HepG2 (cell line): ENCODE results near the gene PGM3. TPM values are rescaled to one million over a fixed set of nuclear protein-coding genes. Genes with fewer than 3 reads are reported as not detected.

ENCODE experiments used
- ATAC-seq: fragments of 200-7000 bp; cut with Tn5 transposase; 3 replicates; pipeline ENCODE4 v1.9.1; 2020; ENCODE audit warnings: mild to moderate bottlenecking, moderate library complexity
- BruUV-seq: library from RNA; stranded (reverse); fragments of 400-500 nt; replicated peaks from 2 replicates; lab custom pipeline; 2021; lab: Mats Ljungman, UMichigan
- CTCF ChIA-PET: fragments of 300-600 bp; formaldehyde crosslinking; extraction: SDS; loops from one replicate; lab custom pipeline; 2021; ENCODE audit warnings: low total read pairs, inconsistent platforms, low intra/inter-chr PET ratio; lab: Yijun Ruan, JAX
- POLR2A ChIA-PET: fragments of 350-600 bp; sonication (Branson Sonifier 250); formaldehyde crosslinking; loops from one replicate; lab custom pipeline; 2020; ENCODE audit warnings: antibody characterized with exemption, inconsistent platforms; lab: Yijun Ruan, JAX
- DNase-seq: peaks from one replicate; pipeline ENCODE4 v3.0.0-alpha.2; 2015; ENCODE audit warnings: low spot score
- FAIRE-seq: peaks from 3 replicates; lab custom pipeline; 2011; peaks lifted over from hg19 to GRCh38; lab: Jason Lieb, UNC
- H2AFZ ChIP-seq: one replicate; pipeline ENCODE4 v1.6.1; 2011; ENCODE audit warnings: low read length, inconsistent platforms
- H3K27ac ChIP-seq: fragments of 300-600 bp; 3 replicates; pipeline ENCODE4 v1.8.0; 2011; ENCODE audit warnings: mixed run types, mild to moderate bottlenecking, mixed read lengths, low read length, inconsistent platforms; ENCODE audit not compliant: insufficient read depth; ENCODE audit errors: extremely low read length
- H3K27me3 ChIP-seq, 2 experiments: fragments of 200-600 bp in 1 of 2; 2 replicates in 1 of 2; 3 replicates in 1 of 2; pipeline versions ENCODE4 v1.6.0 to v1.8.0; 2011; ENCODE audit warnings: low read length in 2 of 2, mild to moderate bottlenecking in 2 of 2, moderate library complexity in 2 of 2, inconsistent platforms in 1 of 2; ENCODE audit not compliant: insufficient read depth in 2 of 2, control insufficient read depth in 1 of 2
- H3K36me3 ChIP-seq, 2 experiments: fragments of 200-600 bp in 1 of 2; replicated peaks in 1 of 2; 2 replicates in 1 of 2; 3 replicates in 1 of 2; pipeline versions ENCODE4 v1.5.1 to v1.8.0; 2011; ENCODE audit warnings: low read length in 2 of 2, inconsistent platforms in 1 of 2; ENCODE audit not compliant: insufficient read depth in 2 of 2, control insufficient read depth in 1 of 2
- H3K4me1 ChIP-seq: 2 replicates; pipeline ENCODE4 v1.5.1; 2012; ENCODE audit warnings: low read length, inconsistent platforms; ENCODE audit not compliant: insufficient read depth
- H3K4me2 ChIP-seq: 2 replicates; pipeline ENCODE4 v1.6.0; 2011; ENCODE audit warnings: low read depth, low read length, inconsistent platforms
- H3K4me3 ChIP-seq, 3 experiments: fragments of 200-600 bp in 1 of 3; sonication (generic), shearing (Covaris generic) in 1 of 3; replicated peaks in 1 of 3; 2 replicates each; pipeline ENCODE4 v1.5.1; 2011 to 2016; ENCODE audit warnings: low read length in 3 of 3, inconsistent platforms in 2 of 3, low read depth in 2 of 3, mild to moderate bottlenecking in 2 of 3, control low read depth in 1 of 3, mixed read lengths in 1 of 3; ENCODE audit not compliant: insufficient read depth in 1 of 3
- H3K79me2 ChIP-seq: one replicate; pipeline ENCODE4 v1.6.1; 2011; ENCODE audit warnings: low read length, inconsistent platforms; ENCODE audit not compliant: insufficient read depth
- H3K9ac ChIP-seq: 2 replicates; pipeline ENCODE4 v1.6.0; 2011; ENCODE audit warnings: mild to moderate bottlenecking, low read depth, low read length, inconsistent platforms; ENCODE audit not compliant: insufficient read depth
- H3K9me3 ChIP-seq: 2 replicates; pipeline ENCODE4 v1.5.1; 2012; ENCODE audit warnings: mild to moderate bottlenecking, low read length
- H4K20me1 ChIP-seq: 2 replicates; pipeline ENCODE4 v1.6.0; 2011; ENCODE audit warnings: inconsistent platforms, mild to moderate bottlenecking, low read length, moderate library complexity; ENCODE audit not compliant: insufficient read depth
- ATF7-NPFF ChIP-seq: sonication (generic); formaldehyde crosslinking; IDR thresholded peaks from 2 replicates; pipeline ENCODE4 v1.8.1; 2023; ENCODE audit warnings: mild to moderate bottlenecking, low read depth, missing genetic modification reagents, moderate library complexity
- FOXP1 ChIP-seq, 2 experiments: fragments of 450-650 bp in 1 of 2; IDR thresholded peaks; 2 replicates each; pipeline ENCODE4 v1.6.1; 2017 to 2018; ENCODE audit warnings: antibody characterized with exemption in 1 of 2
- HDAC1 ChIP-seq: sonication (generic); formaldehyde crosslinking; IDR thresholded peaks from 2 replicates; pipeline ENCODE4 v1.5.1; 2020; ENCODE audit warnings: mild to moderate bottlenecking, missing genetic modification reagents
- HNRNPUL1 ChIP-seq: fragments of 200-400 bp; formaldehyde crosslinking; IDR thresholded peaks from 2 replicates; pipeline ENCODE4 v1.6.1; 2017; ENCODE audit warnings: low read depth, mild to moderate bottlenecking, low read length, moderate library complexity
- NPAS2 ChIP-seq: sonication (generic); formaldehyde crosslinking; IDR thresholded peaks from 2 replicates; pipeline ENCODE4 v1.8.0; 2022; ENCODE audit warnings: mild to moderate bottlenecking, missing genetic modification reagents, borderline replicate concordance
- NR0B2 ChIP-seq: sonication (generic); formaldehyde crosslinking; IDR thresholded peaks from 2 replicates; pipeline ENCODE4 v1.4.0; 2020; ENCODE audit warnings: mild to moderate bottlenecking, missing genetic modification reagents
- REL ChIP-seq: sonication (generic); formaldehyde crosslinking; conservative IDR thresholded peaks from 2 replicates; pipeline ENCODE4 v1.8.0; 2022; ENCODE audit warnings: mild to moderate bottlenecking, missing genetic modification reagents, moderate library complexity
- ZNF510 ChIP-seq: sonication (generic); formaldehyde crosslinking; IDR thresholded peaks from 2 replicates; pipeline ENCODE4 v1.4.0; 2020; ENCODE audit warnings: low read depth, mild to moderate bottlenecking, missing genetic modification reagents
- ZNF547 ChIP-seq: sonication (generic); formaldehyde crosslinking; IDR thresholded peaks from 2 replicates; pipeline ENCODE4 v1.5.1; 2020; ENCODE audit warnings: mild to moderate bottlenecking, missing genetic modification reagents
- ZNF615 ChIP-seq: sonication (generic); formaldehyde crosslinking; IDR thresholded peaks from 2 replicates; pipeline ENCODE4 v1.5.0; 2020; ENCODE audit warnings: mild to moderate bottlenecking, missing genetic modification reagents, borderline replicate concordance
- ZSCAN30 ChIP-seq: sonication (generic); formaldehyde crosslinking; IDR thresholded peaks from 2 replicates; pipeline ENCODE4 v1.5.0; 2020; ENCODE audit warnings: mild to moderate bottlenecking, missing genetic modification reagents
- ZSCAN9 ChIP-seq: IDR thresholded peaks from 2 replicates; pipeline ENCODE4 v1.6.1; 2016; ENCODE audit warnings: borderline replicate concordance
- in situ Hi-C: cut with HindIII; loops from 2 replicates; pipeline ENCODE4 v1.10.0; 2017; ENCODE audit warnings: low pct_unique_long_range_greater_than_20kb; ENCODE audit not compliant: extremely low pct_ligation_motif_present
- intact Hi-C: fragments of 100-400 bp; cut with micrococcal nuclease; formaldehyde crosslinking; loops from one replicate; pipeline ENCODE4 v1.10.0; 2022; ENCODE audit not compliant: unreplicated experiment
- polyA plus RNA-seq, 8 experiments: library from polyadenylated mRNA; depleted of rRNA in 3 of 8; stranded (reverse) in 7 of 8; unstranded in 1 of 8; fragments of >200 nt; fragmentation: Illumina TruSeq in 4 of 8; extraction: Trizol in 4 of 8; gene quantifications; 2 replicates each; pipeline versions ENCODE4 v1.2.1 to v1.2.3, GENCODE V29; 2011 to 2016; ENCODE audit warnings: low read depth in 4 of 8, missing spikeins in 1 of 8, mixed read lengths in 1 of 8; ENCODE audit not compliant: insufficient read depth in 1 of 8
- total RNA-seq, 5 experiments: library from RNA; depleted of rRNA; stranded (reverse); fragments of >200 nt; fragmentation: Illumina TruSeq; extraction: Trizol; gene quantifications; 2 replicates each; pipeline ENCODE4 v1.2.3, GENCODE V29; 2016; ENCODE audit warnings: low read depth in 1 of 5

The PGM3 gene
- total and polyA plus RNA-seq, 2 of the 13 experiments (the other 11 are each of a cell fraction or from before 2014, with no cell fraction given), result 72.5 to 163 TPM

- TF ChIP-seq ZNF547 (no peak), HNRNPUL1 (no peak)
Observed at GRCh38 chr6:83221276-83221675, 28.2 kb upstream of the PGM3 start (continued).

- intact Hi-C loops, result no loop called here
- in situ Hi-C loops, result loop anchor here (5.0 kb wide), 1 partner anchor 292 kb away; the partner anchor contains the start of gene PRSS35
- no peaks in the 10 kb centered on the region; a peak in 1 of 5 replicates for H3K27me3 ChIP-seq
- H4K20me1 ChIP-seq, result no peaks in the 10 kb centered on the region
- H3K36me3 ChIP-seq, result no peaks in the 10 kb centered on the region
- FAIRE-seq, result no peak
- no TSS peak for BruUV-seq
- no peak for DNase-seq
- no peak for TF ChIP-seq ZSCAN30 (CRISPR knock-in tag)
- TF ChIP-seq ZNF510, result no peak
- TF ChIP-seq ZNF615 (CRISPR knock-in tag), result no peak
- TF ChIP-seq NPAS2 (CRISPR knock-in tag), result no peak
- TF ChIP-seq NR0B2, result no peak
- no peak for TF ChIP-seq ATF7-NPFF
- no peak for TF ChIP-seq FOXP1 (IDR thresholded peaks at IDR 0.05)
- no peak for TF ChIP-seq FOXP1 (CRISPR knock-in tag; IDR thresholded peaks at IDR 0.05)
- TF ChIP-seq ZSCAN9, result no peak
- TF ChIP-seq REL (CRISPR knock-in tag), result no peak
- TF ChIP-seq HDAC1 (CRISPR knock-in tag), result no peak
- H3K27ac ChIP-seq, result no peak overlapping the region
- POLR2A ChIA-PET, result no interaction called here
- H3K4me1 ChIP-seq, result no peaks in the 10 kb centered on the region
- H3K79me2 ChIP-seq, result no peaks in the 10 kb centered on the region
- no peak overlapping the region for H3K9ac ChIP-seq
- ATAC-seq, result no peak
- no peak overlapping the region for H2AFZ ChIP-seq
- CTCF ChIA-PET, result interaction anchor here (2.7 kb wide), 1 partner anchor 295 kb away, joined by 12 read pairs; no protein-coding TSS in a partner anchor
- no peak overlapping the region for H3K4me2 ChIP-seq
- H3K4me3 ChIP-seq, result no peak overlapping the region
- no peaks in the 10 kb centered on the region for H3K9me3 ChIP-seq
Observed at GRCh38 chr6:83220121-83220520, 27.1 kb upstream of the PGM3 start.
